GM23248 (cell line): ENCODE measurements around the gene TMOD4. TPM values are rescaled to one million over a fixed set of nuclear protein-coding genes. Genes with fewer than 3 reads are reported as not detected.

Experiments
- DNase-seq: peaks from one replicate; pipeline ENCODE4 v3.0.0-alpha.2; 2015
- H2AFZ ChIP-seq: fragments of 200-600 bp; sonication (generic); 2 replicates; pipeline ENCODE4 v1.6.1; 2016; ENCODE audit warnings: antibody characterized with exemption
- H3F3A ChIP-seq: fragments of 200-600 bp; sonication (generic); 2 replicates; pipeline ENCODE4 v1.6.1; 2016; ENCODE audit warnings: mild to moderate bottlenecking, antibody characterized with exemption, mixed run types; ENCODE audit not compliant: insufficient read depth
- H3K27ac ChIP-seq: fragments of 200-600 bp; sonication (generic); 2 replicates; pipeline ENCODE4 v1.5.1; 2016; ENCODE audit warnings: mild to moderate bottlenecking
- H3K27me3 ChIP-seq: fragments of 200-600 bp; sonication (generic); replicated peaks from 2 replicates; pipeline ENCODE4 v1.6.1; 2016; ENCODE audit warnings: mild to moderate bottlenecking; ENCODE audit not compliant: insufficient read depth
- H3K36me3 ChIP-seq: fragments of 200-600 bp; sonication (generic); 2 replicates; pipeline ENCODE4 v1.6.1; 2016; ENCODE audit warnings: low read depth, mild to moderate bottlenecking
- H3K4me1 ChIP-seq: fragments of 200-600 bp; sonication (generic); 2 replicates; pipeline ENCODE4 v1.6.1; 2016; ENCODE audit warnings: mild to moderate bottlenecking; ENCODE audit not compliant: insufficient read depth
- H3K4me2 ChIP-seq: fragments of 200-600 bp; sonication (generic); one replicate; pipeline ENCODE4 v1.6.1; 2016; ENCODE audit warnings: mild to moderate bottlenecking; ENCODE audit not compliant: unreplicated experiment
- H3K4me3 ChIP-seq: fragments of 200-600 bp; sonication (generic); 2 replicates; pipeline ENCODE4 v1.5.1; 2016; ENCODE audit warnings: mild to moderate bottlenecking
- H3K79me2 ChIP-seq: fragments of 200-600 bp; sonication (generic); 2 replicates; pipeline ENCODE4 v1.6.1; 2016; ENCODE audit warnings: mild to moderate bottlenecking; ENCODE audit not compliant: insufficient read depth
- H3K9ac ChIP-seq: fragments of 200-600 bp; sonication (generic); 2 replicates; pipeline ENCODE4 v1.6.1; 2016; ENCODE audit warnings: mild to moderate bottlenecking
- H3K9me2 ChIP-seq: fragments of 200-600 bp; sonication (generic); 2 replicates; pipeline ENCODE4 v1.6.1; 2016; ENCODE audit warnings: mixed run types, mild to moderate bottlenecking, moderate library complexity; ENCODE audit not compliant: insufficient read depth
- H3K9me3 ChIP-seq: fragments of 200-600 bp; sonication (generic); one replicate; pipeline ENCODE4 v1.6.1; 2017; ENCODE audit warnings: low read depth
- H4K20me1 ChIP-seq: fragments of 200-600 bp; sonication (generic); 2 replicates; pipeline ENCODE4 v1.6.0; 2016; ENCODE audit not compliant: insufficient read depth
- EZH2 ChIP-seq: fragments of 200-600 bp; sonication (generic); IDR thresholded peaks from 2 replicates; pipeline ENCODE4 v1.6.1; 2018; ENCODE audit warnings: antibody characterized with exemption, mild to moderate bottlenecking; ENCODE audit not compliant: insufficient read depth, poor library complexity, severe bottlenecking
- EZH2phosphoT487 ChIP-seq: fragments of 200-600 bp; sonication (generic); IDR thresholded peaks from 2 replicates; pipeline ENCODE4 v1.6.1; 2018; ENCODE audit warnings: antibody characterized with exemption, moderate library complexity, mild to moderate bottlenecking, low read depth; ENCODE audit not compliant: insufficient read depth
- WGBS, 2 experiments: methylation state at CpG; one replicate each; pipeline ENCODE4 v1.1.6; 2015 to 2017; ENCODE audit warnings: low lambda C conversion rate in 2 of 2, low coverage in 1 of 2; ENCODE audit errors: missing lambda C conversion rate in 2 of 2; 5-methylcytosine and 5-hydroxymethylcytosine counted together
- in situ Hi-C: fragments of 300-500 bp; cut with MboI; formaldehyde crosslinking; loops from 2 replicates; pipeline ENCODE4 v1.15.0; 2020
- polyA plus RNA-seq: library from polyadenylated mRNA; unstranded; fragments of >200 nt; fragmentation: Nextera tagmentation; extraction: Ambion mirVana; gene quantifications from 2 replicates; pipeline ENCODE4 v1.2.1, GENCODE V29; 2016
- total RNA-seq: library from RNA; depleted of rRNA; stranded (reverse); fragments of >200 nt; shearing (Covaris generic); gene quantifications from 2 replicates; pipeline ENCODE4 v1.2.3, GENCODE V29; 2014

The TMOD4 gene
- total and polyA plus RNA-seq, 2 experiments from 2014 or later = not detected

GRCh38 chr1:151132335-151133017, 43.3 kb downstream of the TMOD4 start:
- Histone ChIP-seq H3K27me3 (no peaks in the 10 kb centered on the region), H4K20me1 (no peaks in the 10 kb centered on the region), H3K27ac (no peak overlapping the region), H3K9ac (no peak overlapping the region), H3F3A (peaks cover 10% of the 10 kb centered on the region; the same call in 1 of the 2 replicates), H3K4me1 (no peaks in the 10 kb centered on the region), H3K4me2 (no peak overlapping the region), H3K9me3 (no peaks in the 10 kb centered on the region), H3K4me3 (no peak overlapping the region), H3K9me2 (no peaks in the 10 kb centered on the region), H2AFZ (no peak overlapping the region), H3K79me2 (no peaks in the 10 kb centered on the region), H3K36me3 (no peaks in the 10 kb centered on the region; the same call in 1 of the 2 replicates)
- in situ Hi-C loops = no loop called here
- TF ChIP-seq EZH2phosphoT487 = no peak
- TF ChIP-seq EZH2 = no peak
- no peak for DNase-seq
- 92% methylated on average over 26 to 74 of the region's 74 CpGs for WGBS, 2 experiments

DNA sequence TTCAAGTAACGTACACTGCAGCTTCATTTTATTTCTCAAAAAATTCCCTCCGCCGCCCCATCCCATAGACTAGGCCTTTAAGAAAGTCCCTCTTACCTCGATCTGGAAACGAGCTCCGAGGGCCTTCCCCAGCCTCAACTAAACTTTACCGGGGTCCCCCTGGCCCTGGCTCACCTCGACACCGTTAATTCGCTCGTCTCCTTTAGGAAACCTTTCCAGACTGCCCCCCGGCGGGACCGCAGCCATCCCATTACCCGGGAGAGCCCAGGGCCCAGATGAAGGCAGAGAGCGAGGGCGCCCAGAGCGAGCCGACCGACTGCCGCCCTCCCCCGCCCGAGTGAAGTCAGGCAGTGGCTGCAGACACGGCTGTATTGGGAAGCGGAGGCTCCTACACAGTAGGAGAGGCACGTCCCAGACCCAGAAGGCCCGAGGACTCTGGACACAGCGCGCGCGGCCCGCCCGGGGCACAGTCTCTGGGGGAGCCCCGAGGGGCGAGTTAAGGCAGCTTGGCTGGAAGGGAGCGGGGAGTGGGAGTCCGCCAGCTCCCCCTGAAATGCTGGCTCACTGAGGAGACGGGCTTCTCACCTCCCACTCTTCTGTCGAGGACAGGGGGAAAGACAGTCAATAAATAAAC, 44.0 kb downstream of the TMOD4 start:
- peak overlapping the region; percentile 62 for H3K9ac ChIP-seq
- no peaks in the 10 kb centered on the region for H3K27me3 ChIP-seq
- no peaks in the 10 kb centered on the region for H3K79me2 ChIP-seq
- no peaks in the 10 kb centered on the region for H3K9me2 ChIP-seq
- 35 to 37% methylated on average over 37 to 39 of the region's 39 CpGs for WGBS, 2 experiments
- H3K36me3 ChIP-seq = no peaks in the 10 kb centered on the region; the same call in 1 of the 2 replicates
- H3K9me3 ChIP-seq = no peaks in the 10 kb centered on the region
- peak overlapping the region; percentile 84 for H3K4me2 ChIP-seq
- peaks cover 10% of the 10 kb centered on the region; the same call in 1 of the 2 replicates for H3F3A ChIP-seq
- in situ Hi-C loops = no loop called here
- H4K20me1 ChIP-seq = no peaks in the 10 kb centered on the region
- peak; percentile 30 for DNase-seq
- H3K27ac ChIP-seq = no peak overlapping the region
- H3K4me1 ChIP-seq = no peaks in the 10 kb centered on the region
- TF ChIP-seq EZH2phosphoT487 (no peak), EZH2 (no peak)
- peak overlapping the region; percentile 66 for H3K4me3 ChIP-seq
- peak overlapping the region; percentile 91 for H2AFZ ChIP-seq

- Histone ChIP-seq H3K27me3 (no peaks in the 10 kb centered on the region), H3K27ac (no peak overlapping the region), H3K9ac (peak overlapping the region; percentile 62), H3K9me2 (no peaks in the 10 kb centered on the region), H3K4me3 (peak overlapping the region; percentile 66), H3K4me1 (no peaks in the 10 kb centered on the region), H3K79me2 (no peaks in the 10 kb centered on the region), H3K9me3 (no peaks in the 10 kb centered on the region), H3F3A (peaks cover 10% of the 10 kb centered on the region; the same call in 1 of the 2 replicates), H3K36me3 (no peaks in the 10 kb centered on the region; the same call in 1 of the 2 replicates), H4K20me1 (no peaks in the 10 kb centered on the region), H2AFZ (peak overlapping the region; percentile 91), H3K4me2 (peak overlapping the region; percentile 84)
- peak; percentile 92 for DNase-seq
- TF ChIP-seq EZH2 (no peak), EZH2phosphoT487 (no peak)
- in situ Hi-C loops = no loop called here
- WGBS, 2 experiments = 5 to 8% methylated on average over 41 to 45 of the region's 45 CpGs
These were observed 44.7 kb downstream of the TMOD4 start for GRCh38 chr1:151130987-151131586.

DNA sequence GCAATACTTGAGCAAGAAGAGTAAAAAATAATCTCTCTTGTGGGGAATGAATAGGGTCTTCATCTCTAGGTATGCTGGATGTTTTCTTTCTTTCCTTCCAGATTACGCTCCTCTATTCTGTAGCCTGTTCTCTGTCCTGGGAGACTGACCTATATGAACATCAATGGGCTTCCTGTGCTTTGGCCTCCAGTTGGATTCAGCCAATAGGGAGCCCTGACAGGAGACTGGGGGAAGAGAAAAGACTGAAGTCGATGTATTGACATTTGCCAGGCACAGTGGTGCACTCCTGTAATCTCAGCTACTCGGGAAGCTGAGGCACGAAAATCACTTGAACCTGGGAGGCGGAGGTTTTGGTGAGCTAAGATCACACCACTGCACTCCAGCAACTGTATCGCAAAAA, 47.0 kb downstream of the TMOD4 start:
- no peaks in the 10 kb centered on the region for H4K20me1 ChIP-seq
- no peak overlapping the region for H3K27ac ChIP-seq
- no peak overlapping the region for H3K9ac ChIP-seq
- no peaks in the 10 kb centered on the region for H3K27me3 ChIP-seq
- WGBS, 2 experiments = 59 to 64% methylated on average over 6 of the region's 6 CpGs
- H2AFZ ChIP-seq = no peak overlapping the region
- H3K79me2 ChIP-seq = no peaks in the 10 kb centered on the region
- in situ Hi-C loops = no loop called here
- H3K9me2 ChIP-seq = no peaks in the 10 kb centered on the region
- no peak overlapping the region for H3K4me3 ChIP-seq
- no peak for TF ChIP-seq EZH2
- no peak for TF ChIP-seq EZH2phosphoT487
- no peak for DNase-seq
- H3K4me1 ChIP-seq = no peaks in the 10 kb centered on the region
- no peak overlapping the region for H3K4me2 ChIP-seq
- no peaks in the 10 kb centered on the region for H3K9me3 ChIP-seq
- H3F3A ChIP-seq = peaks cover 10% of the 10 kb centered on the region; the same call in 1 of the 2 replicates
- H3K36me3 ChIP-seq = no peaks in the 10 kb centered on the region; the same call in 1 of the 2 replicates
